ENCODE results near the gene DNAI1.

GRCh38 chr9:34463901-34464232, 5.3 kb downstream of the DNAI1 start:
- TF ChIP-seq CTCF (IDR thresholded peaks at IDR 0.05; ENCODE audit: borderline replicate concordance, extremely low read depth, low read length, poor library complexity, severe bottlenecking) (no peak), EZH2 (IDR thresholded peaks at IDR 0.05; ENCODE audit: borderline replicate concordance, low read depth, low read length, severe bottlenecking) (no peak)

All from DND-41 (cell line).